Activated CD4-positive, alpha-beta T cell treated with anti-CD3 and anti-CD28 coated beads for 36 hours (primary cell): Measurements from ENCODE around the gene FAM221B. TPM values are rescaled to one million over a fixed set of nuclear protein-coding genes. Genes with fewer than 3 reads are reported as not detected.

Experiments used
- ATAC-seq: fragments of 200-7000 bp; cut with Tn5 transposase; one replicate; pipeline ENCODE4 v1.10.0; 2021; ENCODE audit warnings: mild to moderate bottlenecking, moderate library complexity
- CTCF ChIA-PET: fragments of 350-600 bp; sonication (Branson Sonifier 250); formaldehyde crosslinking; loops from one replicate; lab custom pipeline; 2021; ENCODE audit warnings: antibody characterized with exemption; lab: Charles Lee
- POLR2A ChIA-PET: fragments of 350-600 bp; sonication (Branson Sonifier 250); formaldehyde crosslinking; loops from one replicate; lab custom pipeline; 2021; ENCODE audit warnings: antibody characterized with exemption, inconsistent platforms; lab: Charles Lee
- DNase-seq: peaks from one replicate; pipeline ENCODE4 v3.0.0-alpha.2; 2020
- H3K27ac Mint-ChIP-seq: one replicate; pipeline ENCODE4 v1.8.0; 2021; ENCODE audit warnings: mixed read lengths
- H3K27me3 Mint-ChIP-seq: one replicate; pipeline ENCODE4 v1.8.0; 2021; ENCODE audit warnings: mixed read lengths
- H3K36me3 Mint-ChIP-seq: one replicate; pipeline ENCODE4 v1.8.0; 2021; ENCODE audit warnings: low read depth, mixed read lengths
- H3K4me1 Mint-ChIP-seq: one replicate; pipeline ENCODE4 v1.8.0; 2021; ENCODE audit warnings: mixed read lengths
- H3K4me3 Mint-ChIP-seq: one replicate; pipeline ENCODE4 v1.8.0; 2021; ENCODE audit warnings: mild to moderate bottlenecking, moderate library complexity, mixed read lengths
- H3K9me3 Mint-ChIP-seq: one replicate; pipeline ENCODE4 v1.8.0; 2021; ENCODE audit warnings: low read depth, mixed read lengths
- intact Hi-C, 2 experiments: fragments of 100-400 bp; cut with DNase I in 1 of 2; cut with micrococcal nuclease in 1 of 2; formaldehyde crosslinking; loops; one replicate each; pipeline versions ENCODE4 v1.14.2 to v1.15.1; 2022 to 2024; cut with DNase I, micrococcal nuclease
- total RNA-seq, 2 experiments: library from RNA; stranded (reverse); gene quantifications; one replicate each; pipeline ENCODE4 v1.2.3, GENCODE V29; 2021

FAM221B gene
- total RNA-seq, 2 experiments from 2014 or later: not detected

GRCh38 chr9:35771534-35771933 is 57.0 kb downstream of the FAM221B start:
- DNase-seq (no peak), ATAC-seq (no peak)
- Mint-ChIP-seq H3K4me1 (peaks cover 4% of the 10 kb centered on the region), H3K27ac (no peak overlapping the region), H3K9me3 (no peaks in the 10 kb centered on the region), H3K27me3 (no peaks in the 10 kb centered on the region), H3K4me3 (no peak overlapping the region), H3K36me3 (no peaks in the 10 kb centered on the region)
- ChIA-PET POLR2A (no interaction called here), CTCF (interaction anchor here (0.6 to 2.4 kb wide), 7 partner anchors 9 to 680 kb away, joined by 3 to 9 read pairs (median 5); partner anchors contain the start of gene SPAG8)
- intact Hi-C loops: no loop called here

- H3K4me1 Mint-ChIP-seq: peaks cover 7% of the 10 kb centered on the region
- no peaks in the 10 kb centered on the region for H3K27me3 Mint-ChIP-seq
- H3K36me3 Mint-ChIP-seq: no peaks in the 10 kb centered on the region
- no peaks in the 10 kb centered on the region for H3K9me3 Mint-ChIP-seq
- no peak overlapping the region for H3K4me3 Mint-ChIP-seq
- no peak overlapping the region for H3K27ac Mint-ChIP-seq
- intact Hi-C loops: no loop called here
- POLR2A ChIA-PET: no interaction called here
- ATAC-seq: no peak
- CTCF ChIA-PET: interaction anchor here (0.9 to 2.0 kb wide), 5 partner anchors 9 to 111 kb away, joined by 4 to 7 read pairs (median 5); partner anchors contain the start of gene SPAG8
- DNase-seq: no peak
Measured at GRCh38 chr9:35771075-35771433, 57.5 kb downstream of the FAM221B start.

GRCh38 chr9:35769763-35770162 is 58.8 kb downstream of the FAM221B start:
- POLR2A ChIA-PET: no interaction called here
- Mint-ChIP-seq H3K27ac (no peak overlapping the region), H3K36me3 (no peaks in the 10 kb centered on the region), H3K4me3 (no peak overlapping the region), H3K9me3 (no peaks in the 10 kb centered on the region), H3K27me3 (no peaks in the 10 kb centered on the region), H3K4me1 (peaks cover 7% of the 10 kb centered on the region)
- no peak for ATAC-seq
- intact Hi-C loops: no loop called here
- no peak for DNase-seq
- CTCF ChIA-PET: interaction anchor here (1.9 kb wide), 1 partner anchor 13 kb away, joined by 4 read pairs; no protein-coding TSS in a partner anchor

GRCh38 chr9:35767458-35767857 is 61.1 kb downstream of the FAM221B start:
- DNase-seq (no peak), ATAC-seq (no peak)
- Mint-ChIP-seq H3K4me1 (peaks cover 7% of the 10 kb centered on the region), H3K27me3 (no peaks in the 10 kb centered on the region), H3K36me3 (peaks cover 2% of the 10 kb centered on the region), H3K9me3 (no peaks in the 10 kb centered on the region), H3K27ac (no peak overlapping the region), H3K4me3 (no peak overlapping the region)
- ChIA-PET POLR2A (interaction anchor here (0.6 kb wide), 1 partner anchor 56 kb away, joined by 3 read pairs; no protein-coding TSS in a partner anchor), CTCF (interaction anchor here (0.7 kb wide), 1 partner anchor 91 kb away, joined by 3 read pairs; no protein-coding TSS in a partner anchor)
- intact Hi-C loops: no loop called here

- Mint-ChIP-seq H3K9me3 (no peaks in the 10 kb centered on the region), H3K4me1 (peaks cover 7% of the 10 kb centered on the region), H3K4me3 (no peak overlapping the region), H3K27me3 (no peaks in the 10 kb centered on the region), H3K36me3 (peaks cover 2% of the 10 kb centered on the region), H3K27ac (no peak overlapping the region)
- CTCF ChIA-PET: interaction anchor here (0.7 kb wide), 1 partner anchor 27 kb away, joined by 3 read pairs; no protein-coding TSS in a partner anchor
- POLR2A ChIA-PET: interaction anchor here (0.6 kb wide), 1 partner anchor 57 kb away, joined by 3 read pairs; no protein-coding TSS in a partner anchor
- intact Hi-C loops: no loop called here
- ATAC-seq (no peak), DNase-seq (no peak)
Measured at GRCh38 chr9:35766997-35767396, 61.5 kb downstream of the FAM221B start.

Other genes starting within 250 kb of the FAM221B start
- gene TESK1, start 223.5 kb downstream of the FAM221B start, total RNA-seq: 10 to 100 TPM; 23.3 to 27.7 TPM
- 1 to 10 TPM; 6.5 to 8.7 TPM for gene CD72, start 210.3 kb downstream of the FAM221B start, total RNA-seq
- gene SIT1, start 177.8 kb downstream of the FAM221B start, total RNA-seq: 10 to 100 TPM; 76.5 to 80.9 TPM
- gene RMRP, start 170.7 kb downstream of the FAM221B start, total RNA-seq: over 10,000 TPM in 1 of 2 experiments, 100 to 1,000 TPM in 1; 894 to 11,462 TPM
- 10 to 100 TPM in 1 of 2 experiments, 1 to 10 TPM in 1; 7.9 to 10.4 TPM for gene CCDC107, start 170.4 kb downstream of the FAM221B start, total RNA-seq
- gene ARHGEF39, start 163.5 kb downstream of the FAM221B start, total RNA-seq: 10 to 100 TPM; 19.1 to 23.1 TPM
- 1 to 10 TPM; 2.9 to 3.1 TPM for gene CA9, start 154.8 kb downstream of the FAM221B start, total RNA-seq
- 1 to 10 TPM; 4.3 to 5.5 TPM for gene TPM2, start 138.8 kb downstream of the FAM221B start, total RNA-seq
- gene TLN1, start 96.5 kb downstream of the FAM221B start, total RNA-seq: 100 to 1,000 TPM; 217 to 238 TPM
- gene CREB3, start 96.1 kb downstream of the FAM221B start, total RNA-seq: 10 to 100 TPM; 24.0 to 26.0 TPM
- 10 to 100 TPM; 19.6 to 23.7 TPM for gene GBA2, start 79.5 kb downstream of the FAM221B start, total RNA-seq
- 10 to 100 TPM; 14.0 to 15.5 TPM for gene RGP1, start 79.4 kb downstream of the FAM221B start, total RNA-seq
- under 1 TPM in 1 of 2 experiments, not detected in 1; 0.39 TPM for gene MSMP, start 74.5 kb downstream of the FAM221B start, total RNA-seq
- 10 to 100 TPM in 1 of 2 experiments, 1 to 10 TPM in 1; 9.3 to 10.5 TPM for gene NPR2, start 37.1 kb downstream of the FAM221B start, total RNA-seq
- 1 to 10 TPM in 1 of 2 experiments, under 1 TPM in 1; 0.85 to 1.7 TPM for gene SPAG8, start 16.5 kb downstream of the FAM221B start, total RNA-seq
- 10 to 100 TPM; 47.4 to 61.1 TPM for gene HINT2, start 13.7 kb downstream of the FAM221B start, total RNA-seq
- gene TMEM8B, start 496 bp upstream of the FAM221B start, total RNA-seq: 1 to 10 TPM; 5.8 to 6.9 TPM
- gene OR13J1, start 41.7 kb upstream of the FAM221B start, total RNA-seq: not detected
- not detected for gene HRCT1, start 77.5 kb upstream of the FAM221B start, total RNA-seq
- gene SPAAR, start 80.8 kb upstream of the FAM221B start, total RNA-seq: not detected
- not detected for gene OR2S2, start 129.4 kb upstream of the FAM221B start, total RNA-seq
- 1 to 10 TPM; 5.0 to 5.6 TPM for gene RECK, start 208.2 kb upstream of the FAM221B start, total RNA-seq